ENCODE data around the gene CNTNAP2. TPM values are rescaled to one million over a fixed set of nuclear protein-coding genes. Genes with fewer than 3 reads are reported as not detected.

The CNTNAP2 gene
- total and polyA plus RNA-seq, 8 donors = 0.94 to 42.5 (median 38.6) TPM

DNA sequence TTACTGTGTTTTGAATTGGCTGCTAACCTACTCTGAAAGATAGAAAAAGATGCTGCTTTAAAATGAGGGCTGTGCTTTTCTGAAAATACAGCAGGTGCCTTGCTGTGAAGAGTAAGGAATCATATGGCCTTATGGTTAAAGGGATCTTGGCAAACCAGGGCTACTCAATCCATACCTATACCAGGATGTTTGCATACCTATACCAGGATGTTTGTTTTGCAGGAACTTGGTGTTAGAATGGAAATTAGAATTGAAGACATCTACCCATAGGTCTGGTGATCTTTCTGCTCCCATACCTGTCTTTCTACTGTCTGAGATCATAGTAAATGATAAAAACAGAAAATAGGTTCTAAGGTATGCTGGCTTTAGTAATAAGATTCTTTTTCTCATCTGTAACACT, 2273.8 kb downstream of the CNTNAP2 start:
- intact Hi-C loops (cut with DNase I) = no loop called here
- no peak overlapping the region for H3K4me3 ChIP-seq
- peaks cover 0 to 4% of the 10 kb centered on the region in 2 donors for H3K9me3 ChIP-seq
- no peaks in the 10 kb centered on the region for H3K4me1 ChIP-seq
- ATAC-seq = no peak
- no peak overlapping the region for H3K27ac ChIP-seq
- no peaks in the 10 kb centered on the region for H3K36me3 ChIP-seq
- no peak for DNase-seq
- H3K27me3 ChIP-seq = peaks cover 0 to 12% of the 10 kb centered on the region in 2 donors
- TF ChIP-seq, protein P1, sequence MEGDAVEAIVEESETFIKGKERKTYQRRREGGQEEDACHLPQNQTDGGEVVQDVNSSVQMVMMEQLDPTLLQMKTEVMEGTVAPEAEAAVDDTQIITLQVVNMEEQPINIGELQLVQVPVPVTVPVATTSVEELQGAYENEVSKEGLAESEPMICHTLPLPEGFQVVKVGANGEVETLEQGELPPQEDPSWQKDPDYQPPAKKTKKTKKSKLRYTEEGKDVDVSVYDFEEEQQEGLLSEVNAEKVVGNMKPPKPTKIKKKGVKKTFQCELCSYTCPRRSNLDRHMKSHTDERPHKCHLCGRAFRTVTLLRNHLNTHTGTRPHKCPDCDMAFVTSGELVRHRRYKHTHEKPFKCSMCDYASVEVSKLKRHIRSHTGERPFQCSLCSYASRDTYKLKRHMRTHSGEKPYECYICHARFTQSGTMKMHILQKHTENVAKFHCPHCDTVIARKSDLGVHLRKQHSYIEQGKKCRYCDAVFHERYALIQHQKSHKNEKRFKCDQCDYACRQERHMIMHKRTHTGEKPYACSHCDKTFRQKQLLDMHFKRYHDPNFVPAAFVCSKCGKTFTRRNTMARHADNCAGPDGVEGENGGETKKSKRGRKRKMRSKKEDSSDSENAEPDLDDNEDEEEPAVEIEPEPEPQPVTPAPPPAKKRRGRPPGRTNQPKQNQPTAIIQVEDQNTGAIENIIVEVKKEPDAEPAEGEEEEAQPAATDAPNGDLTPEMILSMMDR (IDR thresholded peaks at IDR 0.05) = no peak

DNA sequence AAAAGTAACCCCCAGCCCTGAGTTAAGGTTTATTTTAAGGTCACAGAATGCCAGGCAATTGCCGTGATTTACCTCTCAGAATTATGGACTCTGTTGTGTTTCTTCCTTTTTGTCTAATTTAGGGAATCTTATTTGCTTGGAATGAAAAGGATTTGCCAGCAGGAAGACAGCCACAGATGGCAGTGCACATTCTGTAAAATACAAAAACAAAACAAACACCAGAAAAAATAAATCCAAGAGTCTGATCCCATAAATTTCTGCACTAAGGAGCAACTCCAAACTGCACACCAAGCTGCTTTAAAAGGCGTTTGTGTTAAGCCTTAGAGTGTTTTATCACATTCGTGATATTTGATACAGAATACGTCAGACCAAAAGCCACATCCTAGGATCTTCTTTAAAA, 2275.0 kb downstream of the CNTNAP2 start:
- no peaks in the 10 kb centered on the region for H3K36me3 ChIP-seq
- no peaks in the 10 kb centered on the region for H3K4me1 ChIP-seq
- TF ChIP-seq, protein P1 (IDR thresholded peaks at IDR 0.05) = no peak
- no peak for ATAC-seq
- H3K4me3 ChIP-seq = no peak overlapping the region
- intact Hi-C loops (cut with DNase I) = no loop called here
- peaks cover 0 to 4% of the 10 kb centered on the region in 2 donors for H3K9me3 ChIP-seq
- H3K27ac ChIP-seq = no peak overlapping the region
- no peak for DNase-seq
- peaks cover 5 to 24% of the 10 kb centered on the region in 2 donors for H3K27me3 ChIP-seq

DNA sequence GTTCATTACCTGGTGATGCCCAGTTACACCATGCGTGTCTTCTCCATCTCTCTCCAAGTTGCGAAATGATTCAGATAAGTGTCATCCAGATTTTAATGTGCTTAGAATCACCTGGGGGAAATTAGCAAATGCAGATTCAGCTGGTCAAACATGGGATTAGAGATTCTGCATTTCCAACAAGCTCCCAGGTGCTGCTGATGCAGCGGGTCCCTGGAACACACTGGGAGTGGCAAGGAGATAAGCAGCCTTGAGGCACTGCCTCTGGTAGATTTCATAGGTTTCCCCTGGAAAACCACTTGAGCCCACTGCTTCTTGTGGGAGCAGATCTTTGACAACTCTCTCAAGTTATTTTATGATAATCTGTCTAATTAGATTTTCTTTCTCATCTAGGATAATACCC, 2278.0 kb downstream of the CNTNAP2 start:
- DNase-seq = no peak
- ATAC-seq = no peak
- Histone ChIP-seq H3K9me3 (peaks cover 0 to under 1% of the 10 kb centered on the region in 2 donors), H3K27me3 (peaks cover 11 to 49% of the 10 kb centered on the region in 2 donors), H3K4me1 (no peaks in the 10 kb centered on the region), H3K36me3 (no peaks in the 10 kb centered on the region), H3K27ac (no peak overlapping the region), H3K4me3 (no peak overlapping the region)
- TF ChIP-seq, protein P1 (IDR thresholded peaks at IDR 0.05) = no peak
- intact Hi-C loops (cut with DNase I) = no loop called here

DNA sequence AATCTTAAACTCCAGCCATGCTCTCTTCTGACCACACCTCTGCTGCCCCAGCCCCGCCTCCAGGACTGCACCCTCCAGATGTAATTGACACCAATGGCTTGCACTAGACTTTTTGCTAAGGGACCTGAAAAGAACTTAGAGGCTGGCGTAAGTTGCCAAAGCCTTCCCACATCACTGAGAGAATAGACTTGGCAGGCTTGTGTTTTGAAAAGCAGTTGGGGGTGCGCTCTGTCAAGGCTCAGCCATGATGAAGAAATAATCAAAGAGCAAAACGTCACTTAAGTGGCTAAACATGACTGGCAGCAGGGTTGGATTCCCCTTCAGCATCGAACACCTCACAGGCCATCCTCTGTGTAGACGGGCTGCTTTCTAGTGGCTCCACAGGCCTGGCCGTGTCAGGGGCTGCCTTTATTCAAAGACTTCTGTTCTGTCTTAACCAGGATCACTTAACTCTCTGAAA, 2278.8 kb downstream of the CNTNAP2 start:
- H3K36me3 ChIP-seq = no peaks in the 10 kb centered on the region
- peak in 1 of 4 donors; percentile 20 for DNase-seq
- no peak overlapping the region for H3K27ac ChIP-seq
- TF ChIP-seq, protein P1 (IDR thresholded peaks at IDR 0.05) = no peak
- ATAC-seq = no peak
- intact Hi-C loops (cut with DNase I) = no loop called here
- no peaks in the 10 kb centered on the region for H3K9me3 ChIP-seq
- H3K4me3 ChIP-seq = no peak overlapping the region
- H3K27me3 ChIP-seq = peaks cover 11 to 57% of the 10 kb centered on the region in 2 donors
- H3K4me1 ChIP-seq = no peaks in the 10 kb centered on the region

DNA sequence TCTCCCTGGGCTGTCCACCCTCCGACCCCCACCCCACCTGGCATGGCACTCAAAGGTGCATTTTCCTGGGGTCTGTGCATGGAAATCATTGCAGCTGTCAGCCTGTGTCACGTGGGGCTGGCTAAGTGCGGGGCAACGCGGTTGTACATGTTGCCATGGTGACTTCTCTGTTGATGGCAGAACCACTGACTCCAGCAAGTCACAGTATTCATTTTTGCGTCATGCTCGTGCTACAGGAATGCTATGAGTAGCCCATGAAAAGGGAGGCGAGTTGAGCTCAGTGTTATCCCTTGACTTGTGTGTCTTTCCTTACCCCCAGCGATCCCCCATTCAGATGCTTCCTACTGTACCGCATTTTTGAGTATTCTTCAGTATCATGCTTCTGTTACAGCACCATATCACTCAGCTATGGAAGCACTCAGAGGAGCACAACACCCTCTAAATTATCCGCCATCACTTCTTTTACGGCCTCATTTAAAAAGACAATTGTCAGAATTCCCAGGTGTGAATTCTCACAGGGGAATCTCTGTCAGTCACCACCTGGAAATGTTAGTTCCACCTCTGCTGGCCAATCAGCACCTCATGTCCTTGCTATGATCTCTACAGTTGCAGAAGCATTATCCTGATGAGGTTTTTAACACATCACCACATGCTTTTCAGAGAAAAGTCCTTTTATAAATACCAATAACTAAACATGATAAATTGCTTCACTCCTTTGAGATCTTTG, 2279.6 kb downstream of the CNTNAP2 start:
- Histone ChIP-seq H3K36me3 (no peaks in the 10 kb centered on the region), H3K9me3 (no peaks in the 10 kb centered on the region), H3K4me1 (no peaks in the 10 kb centered on the region), H3K27ac (no peak overlapping the region), H3K4me3 (no peak overlapping the region), H3K27me3 (peaks cover 11 to 61% of the 10 kb centered on the region in 2 donors)
- TF ChIP-seq, protein P1 (IDR thresholded peaks at IDR 0.05) = no peak
- DNase-seq (peak in 1 of 4 donors; percentile 27), ATAC-seq (no peak)
- intact Hi-C loops (cut with DNase I) = no loop called here

All from left lung (tissue), 10 donors.